GM19324 (cell line): ENCODE data around the gene LENEP.
A peak's percentile ranks its signal among the peaks of the same experiment; 100 is the strongest.

Source experiments
- ATAC-seq: cut with Tn5 transposase; IDR thresholded peaks from one replicate; pipeline ENCODE4 v1.9.1; 2021; ENCODE audit warnings: mild to moderate bottlenecking, moderate library complexity; ENCODE audit not compliant: unreplicated experiment, low FRiP score

Gene LENEP, protein sequence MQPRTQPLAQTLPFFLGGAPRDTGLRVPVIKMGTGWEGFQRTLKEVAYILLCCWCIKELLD

DNA sequence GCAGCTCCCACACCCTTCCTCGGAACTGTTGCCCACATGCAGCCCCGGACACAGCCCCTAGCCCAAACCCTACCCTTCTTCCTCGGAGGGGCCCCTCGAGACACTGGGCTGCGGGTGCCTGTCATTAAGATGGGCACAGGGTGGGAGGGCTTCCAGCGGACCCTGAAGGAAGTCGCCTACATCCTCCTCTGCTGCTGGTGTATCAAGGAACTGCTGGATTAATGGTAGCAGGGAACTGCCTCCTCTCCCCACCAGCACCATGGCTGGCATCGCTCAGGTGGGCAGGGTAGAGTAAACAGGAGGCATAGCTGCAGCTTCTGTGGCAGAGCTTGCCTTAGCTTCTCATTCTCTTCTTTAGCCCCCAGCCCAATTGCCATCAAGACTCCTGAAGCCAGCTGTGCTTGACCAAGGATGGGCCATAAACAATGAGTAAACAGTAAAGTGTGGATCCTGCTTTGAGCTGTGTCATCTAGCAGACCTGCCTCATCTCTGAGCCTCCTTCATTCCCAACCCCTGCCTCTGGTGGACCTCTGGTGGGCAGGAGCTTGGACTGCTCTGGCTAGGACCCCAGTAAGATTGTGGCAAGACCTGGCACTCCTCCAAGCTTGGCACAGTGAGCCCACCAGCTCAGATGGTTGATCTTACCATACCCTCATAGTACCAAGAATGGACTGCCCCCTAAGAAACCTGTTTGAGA, at the start of gene LENEP:
LENEP (plus strand) TSS at position 15 of the 697 bp plus-strand sequence; CDS start at position 37, 22 bp downstream.
- ATAC-seq: no peak

DNA sequence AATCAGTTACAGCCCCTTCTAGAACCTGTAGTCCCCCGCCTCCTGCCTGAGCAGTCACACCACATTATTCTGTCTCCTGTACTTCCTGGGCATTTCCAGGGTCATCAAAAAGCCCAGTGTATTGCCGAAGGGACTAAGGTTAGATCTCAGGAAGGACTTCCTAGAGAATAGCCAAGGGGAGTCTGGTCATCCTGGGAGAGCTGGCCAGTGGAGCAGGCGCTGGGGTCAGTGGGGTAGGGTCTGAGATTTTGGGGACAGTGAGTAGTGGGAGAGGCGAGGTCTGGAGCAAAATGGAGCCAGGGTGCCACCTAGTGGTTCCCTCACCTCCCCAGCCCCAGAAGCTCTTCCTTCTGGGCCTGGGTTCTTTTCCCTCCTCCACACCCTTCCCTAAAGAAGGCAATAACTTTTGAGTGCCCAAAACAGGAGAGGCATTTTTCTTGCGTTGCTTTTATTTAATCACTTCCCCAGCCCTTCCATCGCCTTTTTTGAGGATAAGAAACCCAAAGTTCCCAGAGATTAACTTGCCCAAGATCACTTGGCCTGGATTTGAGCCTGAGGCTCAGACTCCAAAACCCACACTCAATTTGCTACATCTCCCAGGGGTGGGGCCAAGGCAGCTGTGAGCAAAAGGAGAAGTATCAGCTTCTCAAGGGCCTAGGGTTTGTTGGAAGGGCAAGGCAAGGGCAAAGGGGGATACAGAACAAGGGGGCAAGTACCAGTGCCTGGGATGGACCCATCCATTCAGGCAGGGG, 49.6 kb upstream of the LENEP start:
- no peak for ATAC-seq

DNA sequence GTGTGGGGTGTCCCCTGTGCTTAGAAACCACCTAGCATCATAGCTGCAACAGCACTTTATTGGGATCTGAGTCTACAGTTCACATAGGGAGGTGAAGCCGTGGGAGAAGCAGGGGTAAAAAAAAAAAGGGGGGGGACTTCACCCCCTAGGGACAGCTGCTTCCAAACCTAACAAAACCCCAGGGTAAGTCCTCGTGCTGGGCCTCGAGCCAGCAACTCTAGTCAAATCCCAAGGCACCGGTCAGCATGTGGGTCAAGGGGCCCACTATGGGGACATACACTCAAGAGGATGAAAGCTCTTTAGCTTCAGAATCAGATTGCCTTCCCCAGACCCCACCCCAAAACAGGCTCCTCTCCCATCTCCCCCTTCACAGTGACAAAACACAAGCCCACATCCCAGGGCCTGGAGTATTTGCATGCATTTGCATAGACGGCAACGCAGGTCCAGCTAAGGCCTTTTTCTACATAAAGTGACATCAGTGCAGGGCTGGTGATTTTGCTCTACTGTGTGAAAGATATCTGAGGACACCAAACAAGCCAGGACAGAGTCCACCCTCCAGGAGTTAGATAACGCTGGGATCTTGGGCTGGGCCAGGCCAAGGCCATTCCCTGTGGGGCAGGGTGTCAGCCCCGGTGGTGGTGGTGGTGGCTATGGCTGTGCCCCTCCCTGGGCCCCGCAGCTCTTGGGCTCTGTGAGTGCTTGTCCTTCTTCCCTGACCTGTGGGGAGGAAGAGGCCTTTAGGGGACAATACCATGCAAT, 48.8 kb upstream of the LENEP start:
- ATAC-seq: no peak

DNA sequence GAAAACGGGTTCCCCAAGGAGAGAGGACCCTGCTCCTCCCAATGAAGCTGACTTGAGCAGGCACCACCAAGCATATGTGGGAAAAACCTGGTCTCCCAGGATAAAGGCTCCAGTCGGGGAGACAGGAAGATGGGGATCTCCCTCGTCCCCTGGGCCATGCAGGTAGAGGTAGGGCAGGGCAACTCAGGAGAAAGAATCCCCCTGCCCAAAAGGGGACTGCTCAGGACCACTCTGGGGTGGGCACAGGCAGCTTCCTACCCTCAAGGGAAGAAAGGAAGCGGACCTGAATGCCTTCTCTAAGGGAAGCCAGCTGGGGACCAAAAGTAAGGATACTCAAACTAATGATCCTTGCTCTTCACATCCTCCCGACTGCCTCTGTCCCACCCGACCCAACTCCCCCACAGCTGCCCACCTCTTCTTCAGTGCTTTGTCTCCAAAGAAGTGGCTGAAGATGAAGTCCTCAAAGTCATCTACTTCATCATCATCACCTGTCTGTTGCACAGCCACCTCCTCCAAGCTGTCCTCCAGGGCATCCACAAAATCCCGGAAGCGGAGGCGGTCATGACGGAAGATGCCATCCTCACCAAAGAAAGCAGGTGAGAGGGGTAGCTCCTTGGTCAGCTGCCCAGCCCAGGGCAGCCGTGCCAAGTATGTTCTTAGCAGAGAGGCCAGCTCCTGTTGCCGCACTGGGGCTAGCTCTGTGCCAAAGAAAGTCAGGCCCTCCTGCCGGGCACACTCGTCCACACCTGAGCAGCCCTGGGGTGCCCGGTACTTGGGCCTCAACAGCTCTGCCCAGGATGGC, 48.0 kb upstream of the LENEP start:
- no peak for ATAC-seq

DNA sequence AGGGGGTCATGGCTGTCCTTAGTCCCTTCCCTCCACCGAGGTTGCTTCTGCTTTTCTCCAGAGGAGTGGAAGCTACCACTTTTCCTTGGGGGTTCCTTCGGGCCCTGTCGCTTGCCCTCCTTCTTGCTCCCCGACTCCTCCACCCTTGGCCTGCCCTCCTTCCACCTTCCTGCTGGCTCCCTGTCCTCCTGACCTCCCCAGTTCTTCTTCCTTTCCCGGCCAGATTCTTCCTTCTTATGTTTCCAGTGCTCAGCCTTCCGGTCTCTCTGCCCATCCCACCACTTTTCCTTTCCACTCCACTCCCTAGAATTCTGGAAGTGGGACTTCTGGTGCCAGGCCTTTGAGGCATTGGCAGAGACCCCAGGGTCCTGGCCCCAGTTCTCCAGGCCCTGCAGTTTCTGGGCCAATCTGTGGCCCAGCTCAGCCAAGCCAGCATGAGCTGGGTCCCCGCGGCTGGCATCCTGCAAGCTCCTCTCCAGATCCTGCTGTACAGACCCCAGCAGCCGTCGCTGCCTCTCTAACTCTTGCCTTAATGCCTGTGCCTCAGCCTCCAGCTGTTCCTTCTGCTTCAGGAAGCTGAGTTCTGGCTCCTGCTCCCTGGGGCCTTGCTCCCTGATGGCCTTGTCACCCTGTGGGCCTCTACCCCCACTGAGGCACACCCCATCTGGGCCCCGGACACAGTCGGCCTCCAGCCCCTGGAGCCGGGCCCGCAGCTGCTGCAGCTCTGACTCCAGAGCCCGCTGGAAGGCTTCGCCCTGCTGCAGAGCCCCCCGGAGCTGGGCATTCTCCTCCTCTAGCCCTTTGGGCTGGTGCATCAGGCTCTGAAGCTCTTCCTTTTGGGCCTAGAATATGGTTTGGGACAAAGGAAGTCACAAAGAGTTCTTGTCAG, 47.2 kb upstream of the LENEP start:
- no peak for ATAC-seq

DNA sequence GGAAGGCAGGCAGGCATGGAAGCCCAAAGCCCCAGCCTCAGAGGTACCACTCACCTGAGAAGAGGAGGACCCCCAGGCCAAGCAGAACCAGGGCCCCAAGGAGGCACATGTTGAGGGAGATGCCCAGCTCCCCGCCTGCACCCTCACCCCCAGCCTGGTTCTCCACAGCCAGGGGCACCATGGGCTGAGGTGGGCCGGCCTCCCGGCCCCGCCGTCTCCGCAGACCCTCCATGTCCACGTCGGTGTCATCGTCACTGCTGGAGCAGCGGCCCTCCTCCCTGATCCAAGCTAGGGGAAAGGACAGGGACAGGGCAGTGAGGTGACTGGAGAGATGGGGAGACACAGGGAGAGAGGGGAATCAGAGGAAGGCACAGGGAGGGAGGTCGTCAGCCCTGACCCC, 45.3 kb upstream of the LENEP start:
- ATAC-seq: no peak

DNA sequence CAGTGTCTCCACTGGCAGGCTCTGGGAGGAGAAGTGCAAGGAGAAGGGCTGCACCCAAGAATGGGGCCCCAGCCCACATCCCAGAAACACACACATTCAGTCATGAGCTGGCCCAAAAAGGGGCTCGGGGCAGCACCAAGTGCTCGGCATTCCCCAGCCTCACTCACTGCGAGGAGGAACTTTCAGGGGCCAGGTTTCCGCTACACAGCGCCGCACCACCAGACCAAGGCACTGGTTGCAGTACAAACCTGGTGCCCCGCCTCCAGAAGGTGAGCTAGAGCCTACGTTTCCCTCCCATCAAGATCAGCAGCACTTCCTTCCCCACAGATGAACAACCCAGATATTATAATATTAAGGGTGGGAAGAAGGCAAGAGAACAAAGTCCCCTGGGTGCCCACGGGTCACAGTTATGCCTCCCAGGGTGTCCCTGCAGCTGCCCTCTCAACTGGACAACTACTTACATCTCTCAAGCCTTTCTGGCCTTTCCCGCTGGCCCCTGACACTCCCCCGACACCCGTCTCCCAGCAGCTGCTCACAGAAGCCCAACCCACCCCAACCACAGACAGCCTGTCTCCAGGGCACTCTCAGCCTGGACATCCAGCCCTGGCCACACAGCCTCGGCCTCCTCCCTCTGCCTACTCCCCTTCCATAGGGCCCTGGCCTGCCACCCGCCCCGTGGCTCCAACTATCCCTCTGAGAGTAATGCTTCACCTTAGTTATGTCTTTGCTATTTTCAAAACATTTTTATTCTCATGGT, 41.3 kb upstream of the LENEP start:
- no peak for ATAC-seq

DNA sequence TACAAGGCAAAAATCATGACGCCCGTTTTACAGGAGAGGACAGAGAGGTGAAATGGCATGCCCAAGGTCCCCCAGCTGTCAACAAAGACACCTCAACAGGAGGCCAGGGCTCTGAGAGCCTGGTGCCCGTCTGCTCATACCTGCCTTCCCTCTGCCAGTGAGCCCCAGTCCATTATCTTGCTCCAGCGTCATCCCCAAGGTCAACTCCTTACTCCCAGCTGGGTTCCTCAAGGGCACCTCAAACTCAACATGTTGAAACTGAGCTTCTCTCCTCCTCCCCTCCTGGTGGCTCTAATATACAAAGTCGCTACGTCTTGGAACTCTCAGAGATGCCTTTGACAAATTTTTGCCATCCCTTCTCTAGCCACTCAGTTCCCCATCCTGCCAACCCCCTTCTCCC, 40.7 kb upstream of the LENEP start:
- no peak for ATAC-seq

DNA sequence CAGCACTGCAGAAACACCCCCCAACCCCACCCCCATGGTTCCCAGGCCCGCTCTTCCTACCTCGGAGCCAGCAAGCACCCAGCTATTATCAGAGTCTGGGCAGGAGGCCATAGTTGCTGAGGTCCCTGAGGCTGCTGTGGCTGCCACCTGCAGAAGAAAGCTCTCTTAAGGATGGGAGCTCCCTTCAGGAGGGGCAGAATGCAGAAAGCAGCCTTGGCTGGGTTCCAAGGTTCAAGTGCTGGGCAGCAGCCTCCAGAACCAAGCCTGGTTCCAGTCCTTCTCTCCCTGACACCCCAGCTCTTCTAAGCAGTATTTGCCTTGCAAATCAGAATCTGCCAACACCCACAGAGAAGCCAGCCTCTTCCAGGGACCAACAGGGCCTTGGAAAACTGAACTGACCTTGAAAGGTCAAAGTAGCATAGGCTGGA, 39.8 kb upstream of the LENEP start:
- no peak for ATAC-seq

DNA sequence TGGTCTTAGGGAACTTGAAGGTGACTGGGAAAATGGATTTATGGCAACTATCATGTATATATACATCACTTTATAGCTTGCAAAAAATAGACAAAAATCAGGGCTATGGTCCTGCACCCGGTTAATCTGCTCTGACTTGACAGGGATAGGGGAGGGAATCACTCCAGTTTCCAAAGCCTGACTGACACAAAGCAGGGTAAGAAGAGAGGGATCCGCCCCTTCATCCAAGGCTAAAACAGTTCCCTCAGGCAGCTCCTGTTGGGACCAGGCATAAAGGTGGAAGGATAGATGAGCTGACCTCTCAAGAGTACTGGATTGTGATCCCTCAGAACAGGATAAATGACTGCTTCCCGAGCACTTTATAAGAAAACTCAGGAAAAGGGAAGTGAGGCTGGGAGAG, 38.8 kb upstream of the LENEP start:
- ATAC-seq: no peak

DNA sequence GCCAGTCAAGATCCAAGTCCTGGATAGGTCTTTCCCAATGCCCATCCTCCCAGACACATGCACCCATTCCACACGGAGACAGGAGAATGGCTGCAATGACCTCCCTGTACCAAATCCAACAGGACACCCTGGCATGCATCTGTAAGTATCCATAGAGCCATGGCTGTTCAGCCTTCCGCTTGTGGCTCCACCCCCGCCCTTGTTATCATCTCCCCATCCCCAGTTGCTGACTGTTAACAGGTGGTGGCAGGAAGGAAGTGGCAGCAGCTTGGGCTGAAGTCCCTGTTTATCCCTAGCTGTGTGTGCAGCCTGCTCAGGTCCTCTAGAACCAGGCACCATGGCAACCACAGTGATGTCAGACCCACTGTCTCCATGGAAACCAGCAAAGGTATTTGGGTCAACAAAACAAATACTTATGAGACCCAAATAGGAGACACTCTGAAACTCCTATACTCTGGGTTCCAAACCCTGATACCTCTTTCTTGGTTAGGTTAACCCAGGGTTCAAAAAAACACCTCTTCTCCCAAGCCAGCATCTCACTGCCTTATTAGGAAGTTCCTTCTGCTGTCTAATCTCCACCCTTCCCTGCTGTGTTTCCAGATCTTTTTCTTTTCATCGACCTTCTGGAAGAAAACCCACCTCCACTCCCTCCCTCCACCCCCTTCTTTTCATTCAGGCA, 38.2 kb upstream of the LENEP start:
- peak; percentile 36 for ATAC-seq

DNA sequence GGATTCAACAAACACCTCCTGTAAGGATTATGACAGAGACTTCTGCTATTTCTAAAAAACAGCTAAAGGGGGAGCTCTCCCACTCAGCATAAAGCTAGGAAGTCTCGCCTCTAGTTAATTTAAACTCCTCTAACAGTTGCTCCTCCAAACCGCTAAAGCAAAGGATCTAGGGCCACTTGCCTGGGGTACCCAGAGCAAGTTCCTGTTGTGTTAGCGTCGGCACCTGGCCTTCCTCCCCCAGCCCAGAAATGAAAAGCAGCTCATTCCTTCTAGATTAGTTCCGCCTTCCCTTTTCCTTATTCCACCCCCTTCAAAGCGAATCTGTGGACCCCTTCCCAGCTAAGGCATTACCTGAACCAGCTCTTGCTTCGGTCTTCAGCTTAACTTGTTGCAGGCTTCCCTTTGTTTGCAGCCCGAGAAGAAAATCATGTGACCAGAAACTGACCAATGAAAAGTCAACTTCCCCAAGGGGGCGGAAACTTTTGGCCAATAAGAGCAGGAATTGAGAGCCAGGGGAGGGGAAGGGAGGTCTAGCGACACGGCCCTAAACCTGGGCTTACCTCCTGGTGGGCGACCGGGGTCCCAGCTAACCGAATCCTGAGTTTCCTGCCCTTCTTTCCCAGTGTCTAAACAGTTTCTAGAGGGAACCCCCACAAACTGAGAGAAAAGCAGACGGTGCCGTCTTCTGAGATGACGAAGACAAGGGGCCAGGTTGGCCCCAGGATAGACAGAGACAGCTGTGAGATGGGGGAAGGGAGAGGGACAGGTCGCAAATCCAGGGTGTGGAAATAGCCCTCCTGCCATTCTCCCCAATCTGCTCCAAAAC, 37.5 kb upstream of the LENEP start, which contains the start of gene PBXIP1:
PBXIP1 (minus strand) TSS at position 382 of the 826 bp plus-strand sequence. CDS start 2,378 bp downstream, outside the sequence.
- peak; percentile 51 for ATAC-seq

DNA sequence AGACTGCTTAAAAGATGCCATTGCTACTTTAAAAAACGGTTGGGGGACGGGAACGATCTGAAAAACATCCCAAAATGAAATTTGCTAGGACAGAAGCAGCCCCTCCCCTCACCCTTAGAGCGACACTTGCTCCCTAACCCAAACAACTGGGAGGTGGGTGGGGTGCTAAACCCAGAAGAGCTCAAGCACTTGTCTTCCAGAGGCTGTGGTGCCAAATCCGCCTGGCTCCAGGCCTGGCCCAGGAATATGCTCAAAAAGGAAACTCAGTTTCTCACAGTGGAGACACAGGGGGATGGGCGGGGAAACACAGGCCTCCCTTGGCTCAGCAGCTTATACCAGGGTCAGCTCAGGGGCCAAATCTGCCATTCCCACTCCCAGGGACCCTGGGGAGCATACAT, 36.8 kb upstream of the LENEP start:
- ATAC-seq: no peak

DNA sequence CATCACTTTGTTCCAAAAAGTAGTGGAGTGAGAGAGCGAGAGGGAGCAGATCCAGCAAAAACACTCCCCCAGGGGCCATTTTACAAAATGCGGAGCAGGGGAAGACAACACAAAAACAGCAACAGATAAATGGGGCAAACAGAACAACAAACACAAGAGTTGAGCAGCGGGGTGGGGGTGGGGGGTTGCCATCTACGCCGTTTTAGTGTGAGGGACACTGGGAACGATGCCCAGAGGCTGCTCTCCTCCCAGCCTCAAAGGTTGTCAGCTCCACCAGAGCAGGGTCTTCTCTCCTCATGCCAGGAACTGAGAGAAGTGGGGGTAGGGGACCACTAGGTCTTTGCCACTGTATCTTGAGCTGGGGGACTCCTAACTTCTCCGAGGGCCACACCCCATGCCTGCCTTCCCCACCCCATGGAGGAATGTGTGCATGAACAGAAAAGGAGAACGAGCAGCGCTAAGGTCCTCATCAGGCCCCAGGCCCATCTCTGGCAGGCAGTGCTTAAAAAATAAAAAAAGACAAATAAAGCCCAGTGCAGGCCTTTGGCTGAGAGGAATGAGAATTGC, 36.2 kb upstream of the LENEP start:
- no peak for ATAC-seq

DNA sequence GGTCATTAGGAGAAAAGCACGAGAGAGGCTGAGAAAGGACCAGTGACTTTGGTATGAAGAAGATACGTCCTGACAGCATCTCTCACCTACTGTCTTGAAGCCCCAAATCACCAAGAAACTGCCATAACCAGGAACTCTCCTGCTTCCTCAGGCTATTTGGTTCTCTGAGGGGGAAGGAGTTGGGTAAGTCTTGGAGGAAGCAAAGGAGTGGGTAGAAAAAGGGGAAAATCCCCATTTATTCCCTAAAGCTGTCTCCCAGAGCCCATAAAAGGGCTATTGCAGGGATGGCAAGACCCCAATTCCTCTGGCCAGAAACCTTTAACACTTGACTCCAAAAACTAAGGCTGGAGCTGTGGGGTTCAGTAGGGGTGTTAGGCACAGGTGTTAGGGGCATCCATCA, 35.4 kb upstream of the LENEP start:
- no peak for ATAC-seq

DNA sequence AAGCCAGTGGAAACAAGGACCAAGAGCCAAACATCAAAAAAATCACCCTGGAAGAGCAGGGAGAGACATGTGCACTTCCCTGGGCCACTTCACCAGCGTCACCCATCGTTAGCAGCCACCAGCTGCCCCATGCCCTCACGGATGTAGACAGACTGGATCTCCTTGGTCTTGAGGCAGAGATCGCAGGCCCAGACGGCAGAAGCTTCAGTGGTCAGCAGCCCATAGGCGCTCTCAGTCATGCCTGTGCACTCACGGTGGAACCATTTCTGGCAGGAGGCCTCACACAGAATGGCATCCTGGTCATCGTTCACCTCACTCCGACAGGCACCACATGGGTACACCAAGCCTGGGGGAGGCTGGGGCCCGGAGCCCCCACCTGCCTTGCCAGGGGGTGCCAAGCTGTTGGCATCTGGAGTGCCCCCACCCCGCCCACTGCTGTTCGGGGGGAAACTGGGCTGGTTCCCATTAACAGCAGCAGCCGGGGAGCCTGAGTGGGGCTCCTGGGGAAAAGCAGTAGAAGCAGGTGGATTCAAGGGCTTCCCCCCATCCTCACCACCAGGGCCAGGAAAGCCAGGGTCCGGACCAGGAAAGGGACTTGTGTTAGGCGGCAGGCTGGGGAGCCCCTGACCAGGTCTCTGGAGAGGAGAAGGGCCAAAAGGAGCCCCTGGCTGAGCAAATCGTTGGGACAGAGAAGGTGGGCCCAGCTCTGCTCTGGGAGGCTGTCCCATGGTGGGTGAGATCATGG, 34.5 kb upstream of the LENEP start:
- ATAC-seq: no peak
